Common myeloid progenitor, CD34-positive (primary cell): ENCODE data around the gene KLF3. TPM values are rescaled to one million over a fixed set of nuclear protein-coding genes. Genes with fewer than 3 reads are reported as not detected.

Experiments used
- CTCF ChIA-PET: fragments of 350-600 bp; sonication (Branson Sonifier 250); formaldehyde crosslinking; loops from one replicate; lab custom pipeline; 2021; ENCODE audit warnings: antibody characterized with exemption; lab: Charles Lee
- POLR2A ChIA-PET: fragments of 350-600 bp; sonication (Branson Sonifier 250); formaldehyde crosslinking; loops from one replicate; lab custom pipeline; 2021; ENCODE audit warnings: antibody characterized with exemption; lab: Charles Lee
- DNase-seq, 3 donors: peaks; one replicate each; pipeline versions ENCODE4 v3.0.0 to v3.0.0-alpha.2; 2013
- H3K27ac ChIP-seq, 2 experiments: 1 replicate in 1 of 2; 2 replicates in 1 of 2; pipeline ENCODE4 v1.7.0; 2013; ENCODE audit warnings: inconsistent platforms in 2 of 2, low read length in 2 of 2, mild to moderate bottlenecking in 2 of 2, low read depth in 1 of 2, moderate library complexity in 1 of 2; ENCODE audit not compliant: severe bottlenecking in 2 of 2, insufficient read depth in 1 of 2, poor library complexity in 1 of 2
- H3K27me3 ChIP-seq, 5 experiments: replicated peaks in 2 of 5; 1 replicate in 3 of 5; 2 replicates in 2 of 5; pipeline versions ENCODE4 v1.6.1 to v1.7.0; 2013; ENCODE audit warnings: low read length in 4 of 5, mild to moderate bottlenecking in 2 of 5, moderate library complexity in 2 of 5, inconsistent platforms in 1 of 5; ENCODE audit not compliant: insufficient read depth in 5 of 5, control insufficient read depth in 4 of 5
- H3K36me3 ChIP-seq, 4 experiments: 1 replicate in 2 of 4; 2 replicates in 2 of 4; pipeline versions ENCODE4 v1.6.1 to v1.7.0; 2013; ENCODE audit warnings: low read length in 3 of 4, control low read depth in 1 of 4, mild to moderate bottlenecking in 1 of 4; ENCODE audit not compliant: control insufficient read depth in 4 of 4, insufficient read depth in 4 of 4
- H3K4me1 ChIP-seq, 4 experiments: 1 replicate in 3 of 4; 2 replicates in 1 of 4; pipeline versions ENCODE4 v1.6.1 to v1.7.1; 2013; ENCODE audit warnings: low read length in 3 of 4, mild to moderate bottlenecking in 3 of 4, control low read depth in 1 of 4, inconsistent platforms in 1 of 4, moderate library complexity in 1 of 4; ENCODE audit not compliant: control insufficient read depth in 4 of 4, insufficient read depth in 4 of 4; ENCODE audit errors: control extremely low read depth in 1 of 4
- H3K4me3 ChIP-seq, 7 experiments: 1 replicate in 4 of 7; 2 replicates in 3 of 7; pipeline versions ENCODE4 v1.5.1 to v1.7.0; 2013; ENCODE audit warnings: mild to moderate bottlenecking in 7 of 7, low read length in 6 of 7, moderate library complexity in 6 of 7, inconsistent platforms in 2 of 7, low read depth in 2 of 7, control low read depth in 1 of 7; ENCODE audit not compliant: insufficient read depth in 4 of 7, control insufficient read depth in 1 of 7; ENCODE audit errors: extremely low read depth in 1 of 7
- H3K9me3 ChIP-seq, 5 experiments: 1 replicate in 4 of 5; 2 replicates in 1 of 5; pipeline versions ENCODE4 v1.6.1 to v1.7.1; 2013; ENCODE audit warnings: low read length in 4 of 5, mild to moderate bottlenecking in 2 of 5, inconsistent platforms in 1 of 5, low read depth in 1 of 5, moderate library complexity in 1 of 5; ENCODE audit not compliant: control insufficient read depth in 4 of 5, insufficient read depth in 2 of 5; ENCODE audit errors: control extremely low read depth in 1 of 5
- WGBS: methylation state at CpG from one replicate; pipeline ENCODE4 v1.1.5; 2013; ENCODE audit not compliant: insufficient coverage; 5-methylcytosine and 5-hydroxymethylcytosine counted together
- polyA plus RNA-seq: library from polyadenylated mRNA; unstranded; fragments of 120-200 nt; gene quantifications from one replicate; pipeline ENCODE4 v1.2.1, GENCODE V29; 2013

KLF3 gene
- polyA plus RNA-seq: 42.5 TPM

- WGBS: 0% methylated on average over 43 of the region's 110 CpGs
- no peaks in the 10 kb centered on the region for H3K9me3 ChIP-seq
- CTCF ChIA-PET: interaction anchor here (1.0 to 1.4 kb wide), 2 partner anchors 12 to 487 kb away, joined by 3 to 5 read pairs; no protein-coding TSS in a partner anchor
- no peaks in the 10 kb centered on the region for H3K27me3 ChIP-seq
- peaks cover 39 to 70% (median 51%) of the 10 kb centered on the region in 4 experiments for H3K4me1 ChIP-seq
- H3K4me3 ChIP-seq: peak within 1 kb of the TSS; percentile 63 to 92 (median 86)
- no peaks in the 10 kb centered on the region for H3K36me3 ChIP-seq
- H3K27ac ChIP-seq: peak within 1 kb of the TSS; percentile 82 to 93
- POLR2A ChIA-PET: interaction anchor here (1.0 to 1.6 kb wide), 2 partner anchors 14 kb away, joined by 3 read pairs; no protein-coding TSS in a partner anchor
- DNase-seq: peak; percentile 90 to 95 (median 94)
Observed at GRCh38 chr4:38663801-38664705, at the start of gene KLF3. TSS of gene KLF3 (plus strand) at chr4:38664199. CDS start at chr4:38680626, 16,427 bp downstream.

GRCh38 chr4:38614231-38614630 lies 49.8 kb upstream of the KLF3 start:
- CTCF ChIA-PET: interaction anchor here (0.6 to 1.2 kb wide), 2 partner anchors 13 to 77 kb away, joined by 3 read pairs; no protein-coding TSS in a partner anchor
- WGBS: 85% methylated on average over 4 of the region's 4 CpGs
- no peak overlapping the region for H3K4me3 ChIP-seq
- no peaks in the 10 kb centered on the region for H3K27me3 ChIP-seq
- H3K4me1 ChIP-seq: peaks cover 3 to 27% (median 7%) of the 10 kb centered on the region in 4 experiments
- POLR2A ChIA-PET: no interaction called here
- DNase-seq: no peak
- H3K9me3 ChIP-seq: no peaks in the 10 kb centered on the region
- H3K27ac ChIP-seq: no peak overlapping the region
- no peaks in the 10 kb centered on the region for H3K36me3 ChIP-seq

GRCh38 chr4:38615847-38616246 lies 48.2 kb upstream of the KLF3 start:
- Histone ChIP-seq H3K36me3 (peaks cover 0 to 2% (median 0%) of the 10 kb centered on the region in 4 experiments), H3K27me3 (no peaks in the 10 kb centered on the region), H3K4me1 (peaks cover 3 to 27% (median 7%) of the 10 kb centered on the region in 4 experiments), H3K9me3 (no peaks in the 10 kb centered on the region), H3K4me3 (peak overlapping the region in 1 of 7 experiments; percentile 23), H3K27ac (no peak overlapping the region)
- POLR2A ChIA-PET: no interaction called here
- 90% methylated on average over 2 of the region's 5 CpGs for WGBS
- DNase-seq: no peak
- CTCF ChIA-PET: no interaction called here

- Histone ChIP-seq H3K9me3 (no peaks in the 10 kb centered on the region), H3K4me3 (no peak overlapping the region), H3K36me3 (peaks cover 0 to 8% (median 0%) of the 10 kb centered on the region in 4 experiments), H3K27me3 (no peaks in the 10 kb centered on the region), H3K4me1 (peaks cover 3 to 21% (median 7%) of the 10 kb centered on the region in 4 experiments), H3K27ac (no peak overlapping the region)
- ChIA-PET POLR2A (interaction anchor here (0.6 kb wide), 1 partner anchor 33 kb away, joined by 3 read pairs; no protein-coding TSS in a partner anchor), CTCF (no interaction called here)
- WGBS: 100% methylated on average over 3 of the region's 3 CpGs
- no peak for DNase-seq
Observed at GRCh38 chr4:38618505-38618904, 45.5 kb upstream of the KLF3 start.

GRCh38 chr4:38619316-38619715 lies 44.7 kb upstream of the KLF3 start:
- POLR2A ChIA-PET: no interaction called here
- no peaks in the 10 kb centered on the region for H3K9me3 ChIP-seq
- H3K36me3 ChIP-seq: peaks cover 0 to 10% (median 0%) of the 10 kb centered on the region in 4 experiments
- no peak for DNase-seq
- no peak overlapping the region for H3K27ac ChIP-seq
- H3K4me1 ChIP-seq: peaks cover 3 to 13% (median 5%) of the 10 kb centered on the region in 4 experiments
- no peaks in the 10 kb centered on the region for H3K27me3 ChIP-seq
- no peak overlapping the region for H3K4me3 ChIP-seq
- 100% methylated on average over 3 of the region's 3 CpGs for WGBS
- CTCF ChIA-PET: no interaction called here

GRCh38 chr4:38620065-38620464 lies 43.9 kb upstream of the KLF3 start:
- DNase-seq: no peak
- CTCF ChIA-PET: no interaction called here
- H3K4me3 ChIP-seq: no peak overlapping the region
- POLR2A ChIA-PET: no interaction called here
- H3K27me3 ChIP-seq: no peaks in the 10 kb centered on the region
- no peaks in the 10 kb centered on the region for H3K9me3 ChIP-seq
- no CpG with 5 or more reads among the region's 1 CpG for WGBS
- peaks cover 0 to 8% (median 4%) of the 10 kb centered on the region in 4 experiments for H3K4me1 ChIP-seq
- H3K27ac ChIP-seq: no peak overlapping the region
- peaks cover 0 to 10% (median 0%) of the 10 kb centered on the region in 4 experiments for H3K36me3 ChIP-seq
